Gastroesophageal sphincter (tissue), 4 donors: ENCODE data around the gene DET1. TPM values are rescaled to one million over a fixed set of nuclear protein-coding genes. Genes with fewer than 3 reads are reported as not detected.

Experiments
- ATAC-seq: fragments of 150-250 bp; one replicate; pipeline ENCODE4 v1.9.1; 2016; ENCODE audit warnings: mild to moderate bottlenecking, moderate library complexity
- H3K27ac ChIP-seq, 4 donors: fragments of 200-600 bp; sonication (generic) in 3 of 4; 1 replicate in 3 of 4; 2 replicates in 1 of 4; pipeline ENCODE4 v1.5.1; 2016 to 2019
- H3K27me3 ChIP-seq: fragments of 200-600 bp; sonication (generic); one replicate; pipeline ENCODE4 v1.5.1; 2019
- H3K36me3 ChIP-seq, 2 donors: fragments of 200-600 bp; sonication (generic); one replicate each; pipeline ENCODE4 v1.5.1; 2019; ENCODE audit warnings: control low read depth in 1 of 2
- H3K4me1 ChIP-seq, 3 donors: fragments of 200-600 bp; sonication (generic); 1 replicate in 2 of 3; 2 replicates in 1 of 3; pipeline ENCODE4 v1.5.1; 2016 to 2019; ENCODE audit warnings: control low read depth in 2 of 3
- H3K4me3 ChIP-seq, 2 donors: fragments of 200-600 bp; sonication (generic); one replicate each; pipeline ENCODE4 v1.5.1; 2019; ENCODE audit warnings: mild to moderate bottlenecking in 1 of 2, moderate library complexity in 1 of 2
- H3K9me3 ChIP-seq, 3 donors: fragments of 200-600 bp; sonication (generic); one replicate each; pipeline ENCODE4 v1.5.1; 2017 to 2019; ENCODE audit warnings: control low read depth in 2 of 3
- CTCF ChIP-seq, 4 experiments: fragments of 200-600 bp in 2 of 4; fragments of 450-650 bp in 2 of 4; sonication (generic) in 1 of 4; IDR thresholded peaks; one replicate each; pipeline ENCODE4 v1.5.1; 2017 to 2019; ENCODE audit warnings: antibody characterized with exemption in 4 of 4, mild to moderate bottlenecking in 2 of 4, moderate library complexity in 2 of 4
- EP300 ChIP-seq: sonication (generic); formaldehyde crosslinking; IDR thresholded peaks from one replicate; pipeline ENCODE4 v1.6.1; 2017; ENCODE audit warnings: antibody characterized with exemption, mild to moderate bottlenecking
- POLR2A ChIP-seq, 2 donors: fragments of 450-650 bp; IDR thresholded peaks; one replicate each; pipeline ENCODE4 v1.6.1; 2017; ENCODE audit warnings: antibody characterized with exemption in 2 of 2, mild to moderate bottlenecking in 2 of 2, moderate library complexity in 1 of 2
- POLR2AphosphoS5 ChIP-seq: sonication (generic); formaldehyde crosslinking; IDR thresholded peaks from one replicate; pipeline ENCODE4 v1.6.1; 2017; ENCODE audit warnings: antibody characterized with exemption
- WGBS, 2 donors: methylation state at CpG; one replicate each; pipeline ENCODE4 v1.1.5; 2018; ENCODE audit warnings: low coverage in 1 of 2; 5-methylcytosine and 5-hydroxymethylcytosine counted together
- total RNA-seq, 4 donors: library from RNA; depleted of rRNA; stranded (reverse); fragments of >200 nt; gene quantifications; one replicate each; pipeline ENCODE4 v1.1.0, GENCODE V29; 2016

Gene DET1
- total RNA-seq, 4 donors from 2014 or later: 1.3 to 11.5 (median 6.6) TPM

- Histone ChIP-seq H3K4me3 (no peak overlapping the region), H3K4me1 (no peaks in the 10 kb centered on the region), H3K9me3 (no peaks in the 10 kb centered on the region), H3K36me3 (no peaks in the 10 kb centered on the region), H3K27me3 (no peaks in the 10 kb centered on the region), H3K27ac (no peak overlapping the region)
- TF ChIP-seq POLR2AphosphoS5 (no peak), POLR2A (IDR thresholded peaks at IDR 0.05) (no peak), EP300 (no peak), CTCF (IDR thresholded peaks at IDR 0.05) (no peak)
- WGBS, 2 donors: 71 to 86% methylated on average over 1 to 2 of the region's 2 CpGs
- no peak for ATAC-seq
These were observed 59.2 kb downstream of the DET1 start for GRCh38 chr15:88487178-88487795.

- no peaks in the 10 kb centered on the region for H3K27me3 ChIP-seq
- ATAC-seq: no peak
- WGBS, 2 donors: 37 to 50% methylated on average over 1 to 3 of the region's 10 CpGs
- H3K9me3 ChIP-seq: no peaks in the 10 kb centered on the region
- no peaks in the 10 kb centered on the region for H3K4me1 ChIP-seq
- TF ChIP-seq POLR2AphosphoS5: no peak
- TF ChIP-seq POLR2A (IDR thresholded peaks at IDR 0.05): no peak
- TF ChIP-seq EP300: no peak
- TF ChIP-seq CTCF (IDR thresholded peaks at IDR 0.05): no peak
- H3K4me3 ChIP-seq: no peak overlapping the region
- H3K27ac ChIP-seq: no peak overlapping the region
- peaks cover 0 to 20% of the 10 kb centered on the region in 2 donors for H3K36me3 ChIP-seq
These were observed 61.7 kb downstream of the DET1 start for GRCh38 chr15:88484682-88485331.

- peaks cover 0 to 45% of the 10 kb centered on the region in 2 donors for H3K36me3 ChIP-seq
- no peak overlapping the region for H3K4me3 ChIP-seq
- no peaks in the 10 kb centered on the region for H3K4me1 ChIP-seq
- ATAC-seq: no peak
- no peak overlapping the region for H3K27ac ChIP-seq
- no peaks in the 10 kb centered on the region for H3K27me3 ChIP-seq
- WGBS, 2 donors: 33 to 73% methylated on average over 1 of the region's 1 CpG
- TF ChIP-seq EP300 (no peak), CTCF (IDR thresholded peaks at IDR 0.05) (no peak)
- H3K9me3 ChIP-seq: no peaks in the 10 kb centered on the region
These were observed 64.2 kb downstream of the DET1 start for GRCh38 chr15:88482263-88482662.

GRCh38 chr15:88480981-88481380 is 65.5 kb downstream of the DET1 start:
- no peak for TF ChIP-seq EP300
- TF ChIP-seq POLR2AphosphoS5: no peak
- TF ChIP-seq CTCF (IDR thresholded peaks at IDR 0.05): no peak
- no peak for TF ChIP-seq POLR2A (IDR thresholded peaks at IDR 0.05)
- no peaks in the 10 kb centered on the region for H3K9me3 ChIP-seq
- no peaks in the 10 kb centered on the region for H3K27me3 ChIP-seq
- H3K36me3 ChIP-seq: peaks cover 0 to 58% of the 10 kb centered on the region in 2 donors
- no peak overlapping the region for H3K27ac ChIP-seq
- no peak for ATAC-seq
- H3K4me1 ChIP-seq: peaks cover 0 to 6% (median 0%) of the 10 kb centered on the region in 3 donors
- H3K4me3 ChIP-seq: no peak overlapping the region
- WGBS, 2 donors: 71 to 78% methylated on average over 7 to 8 of the region's 8 CpGs

- no peak for TF ChIP-seq CTCF (IDR thresholded peaks at IDR 0.05)
- no peak for ATAC-seq
- Histone ChIP-seq H3K4me1 (peaks cover 0 to 6% (median 0%) of the 10 kb centered on the region in 3 donors), H3K4me3 (no peak overlapping the region), H3K36me3 (peaks cover 0 to 76% of the 10 kb centered on the region in 2 donors), H3K9me3 (no peaks in the 10 kb centered on the region), H3K27me3 (no peaks in the 10 kb centered on the region), H3K27ac (no peak overlapping the region)
- 74 to 94% methylated on average over 2 to 3 of the region's 3 CpGs for WGBS, 2 donors
These were observed 67.3 kb downstream of the DET1 start for GRCh38 chr15:88479169-88479568.
